Gastroesophageal sphincter (tissue), 4 donors: Measurements from ENCODE around the gene IL18BP. TPM values are rescaled to one million over a fixed set of nuclear protein-coding genes. Genes with fewer than 3 reads are reported as not detected.
A peak's percentile ranks its signal among the peaks of the same experiment; 100 is the strongest.

Experiments used
- ATAC-seq: fragments of 150-250 bp; one replicate; pipeline ENCODE4 v1.9.1; 2016; ENCODE audit warnings: mild to moderate bottlenecking, moderate library complexity
- H3K27ac ChIP-seq, 4 donors: fragments of 200-600 bp; sonication (generic) in 3 of 4; 1 replicate in 3 of 4; 2 replicates in 1 of 4; pipeline ENCODE4 v1.5.1; 2016 to 2019
- H3K27me3 ChIP-seq: fragments of 200-600 bp; sonication (generic); one replicate; pipeline ENCODE4 v1.5.1; 2019
- H3K36me3 ChIP-seq, 2 donors: fragments of 200-600 bp; sonication (generic); one replicate each; pipeline ENCODE4 v1.5.1; 2019; ENCODE audit warnings: control low read depth in 1 of 2
- H3K4me1 ChIP-seq, 3 donors: fragments of 200-600 bp; sonication (generic); 1 replicate in 2 of 3; 2 replicates in 1 of 3; pipeline ENCODE4 v1.5.1; 2016 to 2019; ENCODE audit warnings: control low read depth in 2 of 3
- H3K4me3 ChIP-seq, 2 donors: fragments of 200-600 bp; sonication (generic); one replicate each; pipeline ENCODE4 v1.5.1; 2019; ENCODE audit warnings: mild to moderate bottlenecking in 1 of 2, moderate library complexity in 1 of 2
- H3K9me3 ChIP-seq, 3 donors: fragments of 200-600 bp; sonication (generic); one replicate each; pipeline ENCODE4 v1.5.1; 2017 to 2019; ENCODE audit warnings: control low read depth in 2 of 3
- EP300 ChIP-seq: sonication (generic); formaldehyde crosslinking; IDR thresholded peaks from one replicate; pipeline ENCODE4 v1.6.1; 2017; ENCODE audit warnings: antibody characterized with exemption, mild to moderate bottlenecking
- POLR2A ChIP-seq, 2 donors: fragments of 450-650 bp; IDR thresholded peaks; one replicate each; pipeline ENCODE4 v1.6.1; 2017; ENCODE audit warnings: antibody characterized with exemption in 2 of 2, mild to moderate bottlenecking in 2 of 2, moderate library complexity in 1 of 2
- POLR2AphosphoS5 ChIP-seq: sonication (generic); formaldehyde crosslinking; IDR thresholded peaks from one replicate; pipeline ENCODE4 v1.6.1; 2017; ENCODE audit warnings: antibody characterized with exemption
- WGBS, 2 donors: methylation state at CpG; one replicate each; pipeline ENCODE4 v1.1.5; 2018; ENCODE audit warnings: low coverage in 1 of 2; 5-methylcytosine and 5-hydroxymethylcytosine counted together
- total RNA-seq, 4 donors: library from RNA; depleted of rRNA; stranded (reverse); fragments of >200 nt; gene quantifications; one replicate each; pipeline ENCODE4 v1.1.0, GENCODE V29; 2016
- TF ChIP-seq, protein P1 (sequence below), 4 experiments: fragments of 200-600 bp in 2 of 4; fragments of 450-650 bp in 2 of 4; sonication (generic) in 1 of 4; IDR thresholded peaks; one replicate each; pipeline ENCODE4 v1.5.1; 2017 to 2019; ENCODE audit warnings: antibody characterized with exemption in 4 of 4, mild to moderate bottlenecking in 2 of 4, moderate library complexity in 2 of 4

Gene IL18BP
- total RNA-seq, 4 donors from 2014 or later = 2.5 to 8.9 (median 6.7) TPM

DNA sequence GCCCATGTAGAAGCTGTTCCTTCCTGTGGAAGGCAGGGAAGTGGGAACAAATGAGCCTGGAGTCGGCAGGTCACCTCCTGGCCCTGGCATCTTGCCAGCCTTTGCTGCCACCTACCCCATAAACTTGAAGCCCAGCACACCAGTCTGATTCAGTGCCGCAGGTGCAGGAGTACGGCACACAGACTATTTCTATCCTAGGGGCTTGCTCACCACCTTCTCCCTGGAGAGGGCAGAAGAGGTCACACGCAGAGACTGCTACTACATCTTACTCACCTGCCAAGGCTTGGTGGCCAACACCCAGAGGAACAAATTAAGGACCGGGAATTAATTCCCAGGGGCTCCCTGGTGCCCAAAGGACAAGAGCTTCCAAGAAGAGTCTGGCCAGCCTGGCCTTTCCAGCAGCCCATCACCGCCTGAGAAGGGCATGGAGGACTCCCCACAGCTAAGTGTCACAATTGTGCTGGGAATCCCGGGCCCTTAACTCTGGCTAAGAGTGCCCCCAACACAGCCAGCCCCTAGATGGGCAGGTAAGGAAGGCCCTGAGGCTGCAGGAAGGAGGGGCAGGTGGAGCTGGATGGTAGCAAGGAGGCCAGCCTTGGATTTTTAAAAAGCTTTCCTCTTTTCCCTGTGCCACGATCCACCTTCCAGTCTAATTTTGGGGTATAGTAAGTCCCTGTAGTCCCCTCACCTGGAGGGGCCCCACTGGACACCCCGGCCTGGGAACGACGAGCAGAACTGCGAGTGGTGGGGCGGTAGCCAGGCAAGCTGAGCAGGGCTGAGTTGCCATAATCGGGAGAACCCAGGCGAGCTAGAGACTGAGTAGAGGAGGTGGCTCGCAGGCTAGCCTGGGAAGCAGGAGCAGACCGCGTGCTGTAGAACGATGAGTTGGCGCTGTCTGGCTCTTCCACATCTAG is 6.9 kb downstream of the IL18BP start:
- no peak overlapping the region for H3K4me3 ChIP-seq
- H3K27me3 ChIP-seq = no peaks in the 10 kb centered on the region
- ATAC-seq = no peak
- peaks cover 0 to 44% (median 0%) of the 10 kb centered on the region in 3 donors for H3K4me1 ChIP-seq
- 100% methylated on average over 4 of the region's 20 CpGs; no CpG with 5 or more reads in 1 of the 2 donors for WGBS, 2 donors
- H3K36me3 ChIP-seq = peaks cover 0 to 100% of the 10 kb centered on the region in 2 donors
- peak overlapping the region in 3 of 4 donors; percentile 9 to 61 (median 28) for H3K27ac ChIP-seq
- H3K9me3 ChIP-seq = no peaks in the 10 kb centered on the region
- peak; percentile 17 for TF ChIP-seq POLR2AphosphoS5
- TF ChIP-seq, protein P1, sequence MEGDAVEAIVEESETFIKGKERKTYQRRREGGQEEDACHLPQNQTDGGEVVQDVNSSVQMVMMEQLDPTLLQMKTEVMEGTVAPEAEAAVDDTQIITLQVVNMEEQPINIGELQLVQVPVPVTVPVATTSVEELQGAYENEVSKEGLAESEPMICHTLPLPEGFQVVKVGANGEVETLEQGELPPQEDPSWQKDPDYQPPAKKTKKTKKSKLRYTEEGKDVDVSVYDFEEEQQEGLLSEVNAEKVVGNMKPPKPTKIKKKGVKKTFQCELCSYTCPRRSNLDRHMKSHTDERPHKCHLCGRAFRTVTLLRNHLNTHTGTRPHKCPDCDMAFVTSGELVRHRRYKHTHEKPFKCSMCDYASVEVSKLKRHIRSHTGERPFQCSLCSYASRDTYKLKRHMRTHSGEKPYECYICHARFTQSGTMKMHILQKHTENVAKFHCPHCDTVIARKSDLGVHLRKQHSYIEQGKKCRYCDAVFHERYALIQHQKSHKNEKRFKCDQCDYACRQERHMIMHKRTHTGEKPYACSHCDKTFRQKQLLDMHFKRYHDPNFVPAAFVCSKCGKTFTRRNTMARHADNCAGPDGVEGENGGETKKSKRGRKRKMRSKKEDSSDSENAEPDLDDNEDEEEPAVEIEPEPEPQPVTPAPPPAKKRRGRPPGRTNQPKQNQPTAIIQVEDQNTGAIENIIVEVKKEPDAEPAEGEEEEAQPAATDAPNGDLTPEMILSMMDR (IDR thresholded peaks at IDR 0.05) = no peak

- peaks cover 0 to 100% of the 10 kb centered on the region in 2 donors for H3K36me3 ChIP-seq
- H3K4me3 ChIP-seq = no peak overlapping the region
- 60% methylated on average over 6 of the region's 8 CpGs; no CpG with 5 or more reads in 1 of the 2 donors for WGBS, 2 donors
- peak overlapping the region in 1 of 4 donors; percentile 61 for H3K27ac ChIP-seq
- no peak for TF ChIP-seq EP300
- TF ChIP-seq POLR2AphosphoS5 = no peak
- no peak for TF ChIP-seq POLR2A (IDR thresholded peaks at IDR 0.05)
- TF ChIP-seq, protein P1 (IDR thresholded peaks at IDR 0.05) = no peak
- no peaks in the 10 kb centered on the region for H3K9me3 ChIP-seq
- no peak for ATAC-seq
- no peaks in the 10 kb centered on the region for H3K27me3 ChIP-seq
- H3K4me1 ChIP-seq = peaks cover 0 to 44% (median 0%) of the 10 kb centered on the region in 3 donors
Observed at GRCh38 chr11:72006309-72007088, 7.8 kb downstream of the IL18BP start.

DNA sequence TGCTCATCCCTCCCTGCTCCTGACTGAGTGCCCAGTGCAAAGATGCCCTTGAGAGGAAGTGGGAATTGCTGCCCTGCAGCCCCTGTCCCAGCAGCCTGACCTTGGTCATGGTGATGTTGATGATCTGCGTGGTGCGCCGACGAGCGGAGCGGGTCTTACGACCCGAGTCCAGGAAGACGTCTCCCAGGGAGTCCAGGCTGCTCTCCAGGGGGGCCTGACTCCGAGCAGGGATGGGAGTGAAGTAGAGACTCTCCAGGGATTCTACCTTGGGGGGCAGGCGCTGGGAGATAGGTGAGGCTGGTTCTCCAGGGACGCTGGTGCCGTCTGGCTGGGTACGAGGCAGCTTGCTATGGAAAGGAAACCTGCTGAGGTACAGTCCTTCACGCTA is 8.4 kb downstream of the IL18BP start:
- WGBS, 2 donors = 57 to 75% methylated on average over 4 of the region's 15 CpGs
- ATAC-seq = no peak
- no peaks in the 10 kb centered on the region for H3K27me3 ChIP-seq
- H3K27ac ChIP-seq = peak overlapping the region in 1 of 4 donors; percentile 61
- no peak for TF ChIP-seq EP300
- no peak for TF ChIP-seq POLR2AphosphoS5
- TF ChIP-seq, protein P1 (IDR thresholded peaks at IDR 0.05) = no peak
- TF ChIP-seq POLR2A (IDR thresholded peaks at IDR 0.05) = no peak
- H3K36me3 ChIP-seq = peaks cover 0 to 100% of the 10 kb centered on the region in 2 donors
- H3K4me3 ChIP-seq = no peak overlapping the region
- H3K4me1 ChIP-seq = peaks cover 0 to 44% (median under 1%) of the 10 kb centered on the region in 3 donors
- no peaks in the 10 kb centered on the region for H3K9me3 ChIP-seq

- peak overlapping the region in 1 of 4 donors; percentile 61 for H3K27ac ChIP-seq
Observed at GRCh38 chr11:72007587-72007986, 8.9 kb downstream of the IL18BP start.

More at GRCh38 chr11:72007587-72007986, 8.9 kb downstream of the IL18BP start:
- TF ChIP-seq POLR2AphosphoS5 (no peak), POLR2A (IDR thresholded peaks at IDR 0.05) (no peak), EP300 (no peak)
- TF ChIP-seq, protein P1 (IDR thresholded peaks at IDR 0.05) = no peak
- ATAC-seq = no peak
- Histone ChIP-seq H3K36me3 (peaks cover 0 to 100% of the 10 kb centered on the region in 2 donors), H3K4me1 (peaks cover 0 to 44% (median 6%) of the 10 kb centered on the region in 3 donors), H3K4me3 (no peak overlapping the region), H3K27me3 (no peaks in the 10 kb centered on the region), H3K9me3 (no peaks in the 10 kb centered on the region)
- 58 to 68% methylated on average over 4 to 5 of the region's 5 CpGs for WGBS, 2 donors
